NCI-H2081 (cell line): ENCODE data around the gene GATA2.

Experiments
- DNase-seq, 2 experiments: peaks; one replicate each; lab custom pipeline; 2025; lab: John Stamatoyannopoulos, UW

Gene GATA2

DNA sequence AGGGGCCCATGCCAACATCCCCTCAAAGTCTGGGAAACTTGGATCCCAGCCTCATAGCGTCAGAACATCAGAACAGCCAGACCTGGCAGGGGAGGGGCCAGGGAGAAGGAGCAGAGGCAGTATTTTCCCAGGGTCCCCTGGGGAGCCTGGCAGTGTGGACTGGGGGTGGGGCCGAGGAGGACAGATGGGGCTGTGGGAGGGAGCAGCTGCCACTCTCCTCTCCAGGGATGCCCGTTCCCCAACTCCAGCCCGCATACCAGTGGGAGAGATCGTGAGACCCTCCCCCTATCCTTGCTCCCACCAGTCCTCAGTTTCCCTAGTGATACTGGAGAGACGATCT is 19.9 kb downstream of the GATA2 start:
- no peak for DNase-seq

DNA sequence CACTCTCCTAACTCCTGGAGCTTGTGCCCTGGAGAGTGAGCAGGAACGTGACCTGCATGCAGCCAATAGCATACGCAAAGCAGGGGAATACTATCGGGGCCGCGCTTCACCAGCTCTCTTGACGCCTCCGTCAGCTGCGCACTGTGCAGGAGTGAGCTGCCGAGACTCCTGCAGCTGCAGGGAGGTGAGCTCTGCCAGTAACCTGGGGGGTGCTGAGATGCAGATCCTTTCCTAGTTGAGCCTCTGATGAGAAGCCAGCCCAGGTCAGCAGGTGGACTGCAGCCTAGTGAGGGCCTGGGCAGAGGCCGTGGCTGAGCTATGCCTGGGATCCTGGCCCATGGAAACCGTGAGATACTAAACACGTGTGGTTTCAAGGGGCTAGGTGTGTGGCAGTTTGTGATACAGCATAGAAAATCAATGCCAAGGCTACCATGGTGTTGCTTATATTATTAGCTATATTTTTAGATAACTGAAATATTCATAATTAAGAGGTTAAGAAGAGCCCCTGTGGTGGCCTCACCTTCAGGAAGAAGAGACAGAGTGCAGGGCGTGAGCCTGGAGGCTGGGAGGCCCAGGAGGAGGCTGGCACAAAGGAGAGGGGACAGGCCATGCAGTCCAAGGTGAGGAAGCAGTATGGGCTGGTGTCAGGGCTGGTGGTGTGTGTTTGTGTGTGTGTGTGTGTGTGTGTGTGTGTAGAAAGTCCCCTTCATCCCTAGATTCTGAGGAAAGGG is 20.4 kb downstream of the GATA2 start:
- no peak for DNase-seq

DNA sequence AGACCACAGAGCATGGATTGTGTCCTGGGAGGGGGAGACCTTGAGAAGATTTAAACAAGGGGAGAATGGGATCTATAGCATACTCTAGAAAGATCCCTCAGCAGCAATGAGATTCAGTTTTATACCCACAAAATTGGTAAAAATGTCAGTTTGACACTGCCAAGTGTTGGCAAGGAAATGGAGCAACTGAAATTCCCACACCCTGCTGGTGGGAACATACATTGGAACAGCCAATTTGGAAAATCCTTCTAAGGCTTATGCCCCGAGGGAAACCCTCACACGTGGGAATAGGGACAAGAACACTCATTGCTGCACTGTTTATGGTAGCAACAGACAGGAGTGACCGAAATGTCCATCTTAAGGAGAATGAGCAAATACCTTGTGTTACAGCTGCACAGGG is 21.3 kb downstream of the GATA2 start:
- no peak for DNase-seq

DNA sequence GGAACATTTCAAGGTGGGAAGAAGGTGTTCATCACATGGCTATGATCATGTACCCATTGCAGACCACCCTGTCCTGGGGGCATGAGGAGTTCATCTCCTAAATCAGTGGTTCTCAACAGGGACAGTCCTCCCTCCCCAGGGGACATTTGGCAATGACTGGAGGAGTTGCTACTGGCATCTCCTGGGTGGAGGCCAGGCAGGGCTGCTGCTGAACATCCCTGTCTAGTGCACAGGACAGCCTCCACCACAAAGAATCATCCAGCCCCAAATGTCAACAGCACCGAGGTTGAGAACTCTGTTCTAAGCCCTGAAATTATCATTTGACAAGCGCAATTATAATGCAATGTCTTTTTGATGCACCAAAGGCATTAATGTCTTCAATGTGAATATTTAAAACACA is 21.9 kb downstream of the GATA2 start:
- no peak for DNase-seq

DNA sequence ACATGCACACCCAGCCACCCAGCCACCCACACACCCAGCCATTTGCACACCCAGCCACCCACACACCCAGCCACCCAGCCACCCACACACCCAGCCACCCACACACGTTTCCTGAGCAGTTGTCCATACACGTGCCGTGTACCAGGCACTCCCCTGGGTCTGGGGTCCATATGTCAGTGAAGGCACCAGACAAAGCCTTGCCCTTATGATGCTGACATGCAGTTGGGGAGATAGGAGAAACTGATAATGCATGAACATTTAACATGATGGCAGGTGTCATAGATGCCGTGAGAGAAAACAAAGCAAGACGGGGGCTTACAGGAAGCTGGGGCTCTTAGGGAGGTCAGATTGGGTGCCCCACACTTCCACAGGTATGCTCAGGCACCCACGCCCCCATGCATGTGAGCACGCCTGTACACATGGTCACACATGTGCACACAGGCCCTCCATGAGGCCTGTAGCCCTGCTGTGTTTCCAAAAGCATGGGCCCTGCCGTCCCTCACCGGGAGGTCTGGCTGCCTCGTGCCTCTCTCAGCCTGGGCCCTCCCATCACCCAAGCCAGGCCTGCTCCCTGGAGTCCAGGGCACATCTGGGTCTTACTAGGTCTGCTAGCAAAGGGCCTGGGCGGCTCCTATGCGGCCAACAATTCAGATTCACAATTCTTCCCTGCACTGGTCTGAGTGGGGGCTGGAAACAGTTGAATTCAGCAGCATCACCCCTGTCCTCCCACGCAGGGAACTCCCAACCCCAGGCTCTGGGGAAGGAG is 22.7 kb downstream of the GATA2 start:
- DNase-seq = no peak

DNA sequence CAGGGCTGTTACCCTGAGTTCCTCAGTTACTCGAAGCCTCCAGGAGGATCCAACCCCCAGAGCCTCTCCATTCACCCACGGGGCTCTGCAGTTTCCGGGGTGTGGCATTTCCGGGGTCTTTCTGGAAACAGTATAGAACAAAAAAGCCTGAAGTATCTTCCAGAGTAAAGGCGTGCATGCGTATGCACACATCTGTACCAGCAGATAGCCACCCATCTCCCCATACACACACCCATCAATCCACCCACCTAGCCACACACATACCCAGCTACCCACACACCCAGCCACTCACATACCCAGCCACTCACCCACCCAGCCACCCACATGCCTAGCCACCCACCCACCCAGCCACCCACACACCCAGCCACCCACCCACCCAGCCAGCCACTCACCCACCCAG is 23.4 kb downstream of the GATA2 start:
- DNase-seq = no peak

DNA sequence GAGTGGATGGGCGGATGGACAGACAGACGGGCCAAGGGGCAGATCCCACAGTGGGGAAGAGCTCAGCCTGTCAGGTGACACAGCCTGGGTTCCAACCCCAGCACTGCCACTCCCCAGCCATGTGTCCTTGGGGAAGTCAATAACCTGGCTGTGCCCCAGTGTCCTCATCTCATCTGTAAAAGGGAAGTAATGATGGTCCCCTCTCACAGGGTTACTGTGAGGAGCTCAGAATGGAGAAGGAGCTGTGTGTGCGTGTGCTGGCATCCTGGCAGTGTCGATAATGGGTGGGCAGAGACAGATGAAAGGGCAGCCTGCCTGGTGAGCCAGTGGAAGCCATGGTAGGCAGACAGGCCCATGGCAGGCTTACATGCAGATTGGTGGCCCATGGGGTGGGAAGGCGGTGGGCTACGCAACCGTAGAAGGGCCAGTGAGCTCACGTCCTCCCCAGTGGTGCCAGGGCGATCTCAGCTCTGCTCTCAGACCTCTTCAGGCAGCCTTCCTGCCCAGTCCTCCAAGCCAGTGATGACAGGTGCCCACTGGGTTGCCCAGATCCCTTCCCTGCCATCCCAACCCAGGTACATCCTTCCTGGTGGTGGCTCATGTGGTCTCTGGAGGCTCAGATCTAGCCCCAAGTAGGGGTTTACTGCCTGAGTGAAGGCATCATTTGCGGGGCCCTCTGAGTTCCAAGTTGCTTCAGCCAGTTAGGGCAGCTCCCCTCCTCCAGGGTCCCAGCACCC is 24.0 kb downstream of the GATA2 start:
- no peak for DNase-seq

DNA sequence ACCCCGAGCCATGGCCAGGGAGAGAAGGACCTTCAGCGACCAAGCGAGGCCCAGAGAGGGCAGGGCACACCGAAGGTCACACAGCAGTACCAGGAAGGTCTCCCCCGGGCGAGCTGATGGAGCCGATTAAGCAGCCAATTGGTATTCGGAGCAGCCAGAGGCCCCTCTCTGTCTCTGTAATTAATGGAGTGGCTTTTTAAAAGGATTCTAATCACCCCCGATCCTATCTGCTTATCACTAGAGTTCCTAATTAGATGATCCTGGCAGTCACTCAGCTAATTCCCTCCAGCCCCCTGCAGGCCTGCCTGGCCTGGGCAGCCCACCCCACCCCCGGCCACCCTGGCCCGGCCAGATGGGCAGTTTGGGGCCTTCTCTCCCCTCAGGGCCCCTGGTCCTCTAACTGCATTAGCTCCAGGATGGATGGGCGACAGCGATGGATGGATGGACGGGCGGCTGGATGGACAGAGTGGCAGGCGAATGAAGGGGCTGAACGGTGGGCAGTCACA is 24.7 kb downstream of the GATA2 start:
- no peak for DNase-seq

DNA sequence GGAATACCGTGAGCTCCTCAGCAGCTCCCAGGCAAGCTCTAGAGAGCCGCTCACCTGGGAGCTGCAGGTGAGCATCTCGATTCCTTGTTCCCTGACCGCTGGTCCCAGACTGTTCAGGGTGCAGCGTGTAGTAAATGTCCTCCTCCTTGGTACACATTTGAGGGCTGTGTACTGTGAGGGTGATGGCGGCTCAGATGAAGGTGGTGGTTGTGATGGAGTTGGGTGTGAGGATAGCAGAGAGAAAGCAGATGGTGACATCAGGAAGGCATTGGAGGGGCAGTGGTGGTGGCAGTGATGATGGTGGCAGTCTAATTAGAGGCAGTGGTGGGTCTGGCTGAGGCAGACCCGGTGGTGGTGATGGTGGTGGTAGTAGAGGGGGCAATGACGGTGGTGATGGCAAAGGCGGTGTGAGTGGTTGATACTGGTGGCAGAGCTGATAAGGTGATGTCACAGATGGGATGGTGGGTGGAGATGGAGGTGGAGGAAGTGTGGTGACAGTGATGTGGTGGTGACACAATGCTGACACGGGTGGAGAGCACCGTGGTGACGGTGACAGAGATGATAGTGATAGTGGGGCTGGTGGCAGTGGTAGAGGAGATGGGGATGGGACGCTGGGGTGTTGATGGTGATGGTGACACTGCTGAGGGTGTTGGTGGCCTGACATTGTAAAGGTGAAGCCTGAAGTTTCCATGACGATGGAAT is 26.0 kb downstream of the GATA2 start, which contains the start of gene DNAJB8:
DNAJB8 (minus strand) TSS at position 51 of the 702 bp plus-strand sequence. CDS start 3,645 bp downstream, outside the sequence.
- no peak for DNase-seq

DNA sequence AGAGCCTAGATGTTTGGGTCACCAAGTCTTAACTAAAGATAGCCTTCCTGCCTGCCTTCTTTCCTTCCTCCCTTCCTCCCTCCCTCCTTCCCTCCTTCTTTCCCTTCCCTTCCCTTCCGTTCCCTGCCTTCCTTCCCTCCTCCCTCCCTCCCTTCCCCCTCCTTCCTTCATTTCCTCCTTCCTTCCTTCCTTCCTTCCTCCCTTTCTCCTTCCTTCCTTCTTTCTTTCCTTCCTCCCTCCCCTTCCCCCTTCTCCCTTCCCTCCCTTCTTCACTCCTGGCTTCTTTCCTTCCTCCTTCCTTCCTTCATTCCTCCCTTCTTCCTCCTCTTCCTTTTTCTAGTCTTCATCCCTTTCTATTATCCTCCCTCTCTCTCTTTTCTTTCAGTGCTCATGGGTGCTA is 28.3 kb downstream of the GATA2 start:
- no peak for DNase-seq

DNA sequence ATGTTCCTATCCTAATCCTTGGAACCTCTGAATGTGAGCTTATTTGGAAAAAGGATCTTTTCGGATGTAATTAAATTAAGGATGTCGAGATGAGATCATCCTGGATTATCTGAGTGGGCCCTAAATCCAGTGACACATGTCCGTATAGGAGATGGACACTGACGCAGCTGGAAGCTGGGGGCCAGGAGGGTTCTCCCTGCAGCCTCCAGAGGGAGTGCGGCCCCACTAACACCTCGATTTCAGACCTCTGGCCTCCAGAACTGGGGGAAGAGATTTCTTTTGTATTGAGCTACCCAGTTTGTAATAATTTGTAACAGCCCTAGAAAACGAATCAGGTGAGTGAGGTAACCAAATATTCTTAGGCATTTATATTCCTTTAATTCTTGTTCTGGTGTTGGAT is 28.8 kb downstream of the GATA2 start:
- DNase-seq = no peak

DNA sequence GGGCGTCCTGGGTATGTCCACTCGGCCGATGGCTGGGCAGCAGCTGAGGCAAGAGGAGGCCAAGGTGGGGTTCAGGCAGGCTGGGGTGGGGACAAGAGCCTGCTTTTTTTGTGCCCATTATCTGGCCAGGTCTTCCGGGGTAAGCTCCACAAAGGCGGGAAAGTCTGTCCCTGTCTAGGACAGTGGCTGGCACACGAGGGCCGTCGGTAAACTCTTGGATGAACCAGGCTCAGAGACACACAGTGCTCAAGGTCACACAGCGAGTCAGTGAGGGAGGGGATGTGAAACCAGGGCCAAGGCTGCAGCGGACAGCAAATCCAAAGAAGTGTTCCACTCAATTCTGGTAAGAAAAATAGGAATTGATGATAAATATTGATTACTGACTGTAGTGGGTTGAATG is 29.2 kb downstream of the GATA2 start:
- DNase-seq = no peak

DNA sequence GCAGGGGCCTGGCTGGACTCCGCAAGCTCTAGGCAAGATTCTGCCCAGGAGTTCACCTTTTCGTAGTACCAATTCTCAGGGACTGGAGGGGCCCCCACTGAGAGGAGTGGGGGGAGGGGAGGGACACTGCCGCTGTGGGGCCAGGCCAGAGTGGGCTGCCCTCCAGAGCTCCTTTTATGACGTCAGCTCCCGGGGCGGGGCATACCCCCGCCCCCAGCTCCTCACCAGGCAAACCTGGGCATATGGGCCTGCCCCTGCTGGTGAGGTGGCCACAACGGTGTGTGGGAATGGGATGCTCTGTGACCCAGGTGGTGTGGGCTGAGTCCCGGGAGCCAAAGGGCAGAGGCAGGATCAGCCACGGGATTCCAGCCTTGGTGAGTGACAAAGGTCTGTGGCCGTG is 29.6 kb downstream of the GATA2 start:
- no peak for DNase-seq

DNA sequence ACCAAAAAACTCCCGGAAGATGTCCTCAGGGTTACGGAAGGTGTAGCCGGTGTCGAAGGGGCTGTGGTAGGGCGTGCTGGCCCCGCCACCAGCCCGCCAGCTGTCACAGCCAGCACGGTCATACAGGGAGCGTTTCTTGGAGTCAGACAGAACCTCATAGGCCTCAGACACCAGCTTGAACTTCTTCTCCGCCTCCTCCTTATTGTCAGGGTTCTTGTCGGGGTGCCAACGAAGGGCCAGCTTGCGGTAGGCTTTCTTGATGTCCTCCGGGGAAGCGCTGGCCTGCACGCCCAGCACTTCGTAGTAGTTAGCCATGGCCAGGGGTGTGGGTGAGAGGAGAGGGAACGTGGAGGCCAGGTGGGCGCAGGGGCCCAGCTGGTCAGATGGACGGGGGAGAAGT is 30.1 kb downstream of the GATA2 start:
- DNase-seq = no peak

DNA sequence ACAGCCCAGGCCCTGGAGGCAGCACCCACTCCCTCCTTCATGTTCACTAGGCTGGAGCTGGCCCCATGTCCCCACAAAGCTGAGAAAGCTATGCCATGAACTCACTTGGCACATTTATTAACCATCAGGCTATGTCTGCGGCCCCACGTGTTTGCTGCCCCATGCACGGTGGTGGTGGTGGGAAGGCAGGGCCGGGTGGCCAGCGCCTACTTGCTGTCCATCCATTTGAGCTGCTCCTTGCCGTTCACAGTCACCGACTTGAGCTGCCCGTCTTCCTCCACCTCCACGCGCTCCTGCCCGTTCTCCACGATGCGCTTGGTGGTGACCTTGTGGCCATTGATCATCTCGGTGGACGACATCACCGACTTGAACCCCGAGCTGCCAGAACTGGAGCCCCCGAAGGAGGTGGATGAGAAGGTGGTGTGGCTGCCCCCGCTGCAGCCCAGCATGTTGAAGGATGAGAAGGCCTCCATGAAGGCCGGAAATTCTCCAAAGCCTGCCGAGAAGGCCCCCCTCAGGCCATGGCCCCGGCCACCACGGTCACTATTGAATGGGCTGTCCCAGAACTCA is 30.6 kb downstream of the GATA2 start:
- no peak for DNase-seq

DNA sequence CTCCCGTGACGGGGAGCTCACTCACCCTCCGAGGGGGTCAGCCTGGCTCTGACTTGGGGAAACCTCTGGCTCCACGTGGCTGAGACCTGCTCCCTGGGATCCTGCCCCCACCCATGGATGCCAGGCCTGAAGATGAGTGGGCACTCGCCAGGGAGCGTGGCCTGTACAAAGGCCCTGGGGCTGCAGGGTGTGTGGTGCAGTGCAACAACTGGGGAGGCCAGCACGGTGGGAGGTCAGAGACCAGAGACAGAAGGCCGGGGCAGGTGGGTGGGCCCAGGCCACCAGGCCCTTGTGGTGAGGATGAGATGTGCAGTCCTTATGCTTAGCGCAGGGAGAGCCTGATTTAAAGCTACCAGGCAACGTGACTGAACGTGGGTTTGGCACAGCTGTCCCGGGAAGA is 31.3 kb downstream of the GATA2 start:
- no peak for DNase-seq

DNA sequence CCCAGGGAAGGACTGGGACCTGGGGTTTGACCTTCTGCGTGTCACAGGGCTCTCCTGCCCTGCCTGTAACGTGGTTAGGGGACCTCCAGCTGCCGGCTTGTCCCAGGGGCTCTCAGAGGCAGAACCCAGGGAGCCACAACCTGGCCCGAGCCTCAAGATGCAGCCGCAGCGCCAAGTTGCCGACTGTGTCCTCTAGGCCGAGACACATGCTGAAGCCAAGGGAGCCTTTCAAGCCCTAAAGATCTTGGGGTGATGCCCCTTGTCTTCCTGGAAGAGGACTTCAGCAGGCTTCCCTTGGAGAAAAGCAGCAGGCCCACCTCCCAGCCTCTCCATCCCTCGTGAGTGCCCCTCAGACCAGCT is 33.6 kb downstream of the GATA2 start:
- DNase-seq = no peak

DNA sequence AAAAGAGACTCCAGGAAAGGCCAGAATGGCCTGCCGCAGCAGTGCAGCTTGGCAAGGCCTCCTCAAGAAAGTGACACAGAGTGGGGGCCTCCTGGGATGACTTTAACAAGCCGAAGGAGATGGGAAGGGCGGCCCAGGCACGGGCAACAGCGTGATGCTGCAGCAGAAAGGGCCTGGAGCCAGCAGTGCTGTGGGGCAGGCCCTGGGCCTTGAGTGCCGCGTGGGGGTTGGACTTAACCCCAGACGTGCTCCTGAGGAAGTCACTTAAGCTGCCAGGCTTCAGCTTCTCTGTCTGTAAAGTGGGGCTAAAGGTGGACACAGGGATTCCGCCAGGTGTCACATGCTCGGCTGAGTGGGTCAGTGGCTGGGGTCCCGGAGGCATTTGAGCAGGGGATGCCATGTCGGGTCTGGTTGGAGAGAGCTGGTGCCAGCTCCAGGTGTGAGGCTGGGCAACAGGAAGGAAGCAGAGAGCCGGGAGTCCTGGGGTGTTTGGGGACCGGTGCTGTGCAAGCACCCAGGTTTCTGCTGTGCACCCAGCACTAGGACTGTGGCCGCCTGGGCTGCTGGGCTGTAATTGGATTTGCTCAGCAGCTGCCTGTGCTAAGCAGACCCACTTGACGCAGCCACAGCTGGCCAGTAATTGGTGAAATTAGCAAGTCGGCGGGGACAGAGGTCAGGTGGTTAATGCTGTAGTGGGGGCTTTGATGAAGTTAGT is 34.1 kb downstream of the GATA2 start:
- DNase-seq = no peak

DNA sequence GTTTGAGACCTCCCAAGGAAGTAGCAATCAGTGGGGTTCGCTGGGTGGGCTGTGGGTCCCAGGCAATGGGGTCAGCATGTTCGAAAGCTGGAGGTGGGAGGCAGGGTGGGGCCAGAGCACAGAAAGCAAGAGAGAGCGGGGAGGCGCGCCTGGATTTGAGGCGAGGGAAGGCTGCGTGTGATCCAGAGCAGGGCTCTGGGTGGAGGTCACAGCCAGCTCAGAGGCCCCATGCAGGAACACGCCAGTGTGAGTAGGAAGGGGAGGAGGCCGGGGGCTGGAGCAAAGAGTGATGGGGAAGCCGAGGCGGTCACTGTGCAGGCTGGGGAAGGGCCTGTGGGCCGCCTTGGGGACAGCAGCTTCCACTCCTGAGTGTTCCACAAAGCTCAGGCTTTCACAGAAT is 35.1 kb downstream of the GATA2 start:
- no peak for DNase-seq

DNA sequence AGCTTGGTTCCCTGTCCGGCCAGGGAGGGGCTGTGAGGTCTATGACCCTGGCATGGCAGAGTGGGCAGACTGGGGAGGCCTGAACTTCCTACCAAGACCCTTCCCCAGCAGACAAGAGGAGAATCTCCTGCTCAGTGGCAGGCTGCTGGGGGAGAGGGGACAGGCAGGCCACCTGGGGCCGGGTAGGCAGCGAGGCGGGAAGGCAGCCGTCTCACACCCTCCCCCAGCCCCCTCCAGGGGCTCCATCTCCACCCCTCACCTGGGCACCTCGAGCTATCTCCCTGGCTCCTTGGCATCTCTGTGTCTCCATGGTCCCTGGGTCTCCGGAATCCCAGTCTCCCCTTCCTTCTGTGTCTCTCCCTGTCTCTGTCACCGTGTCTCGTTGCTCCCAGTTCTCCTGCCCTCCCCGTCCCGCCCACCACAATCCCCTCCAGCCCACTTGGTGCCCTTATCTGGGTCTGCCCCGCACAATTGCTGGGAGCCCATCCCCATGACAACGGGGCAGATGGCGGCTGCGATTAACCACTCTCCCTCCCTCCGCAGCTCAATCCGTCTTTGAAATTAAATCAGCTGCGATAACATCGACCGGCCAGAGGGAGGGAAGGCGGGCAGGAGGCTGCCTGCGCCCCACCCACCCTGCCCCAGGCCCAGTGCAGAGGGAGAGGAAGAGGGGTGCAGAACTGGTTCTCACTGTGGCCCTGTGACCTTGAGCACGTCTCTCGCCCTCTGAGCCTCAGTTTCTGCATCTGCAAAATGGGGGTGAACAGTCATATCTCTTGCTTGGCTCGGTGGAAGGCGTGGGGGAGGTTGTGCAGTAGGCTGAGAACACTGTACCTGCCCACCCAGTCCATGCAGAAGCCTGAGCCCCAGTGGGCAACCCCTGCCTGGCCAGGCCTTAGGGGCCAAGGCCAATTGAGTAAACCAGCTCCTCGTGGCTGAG is 36.0 kb downstream of the GATA2 start:
- DNase-seq = no peak
